Keratinocyte (primary cell): ENCODE results near the gene FMO4. TPM values are rescaled to one million over a fixed set of nuclear protein-coding genes. Genes with fewer than 3 reads are reported as not detected.
"Not testable (repeated sequence)": the region's sequence is repeated elsewhere in the genome, so short reads cannot be mapped to it uniquely, and the experiment has no call there.

ENCODE experiments used
- DNase-seq: peaks from one replicate; pipeline ENCODE4 v3.0.0-alpha.2; 2011; ENCODE audit warnings: low read depth, missing footprints, low spot score
- FAIRE-seq: peaks from 2 replicates; lab custom pipeline; 2011; peaks lifted over from hg19 to GRCh38; lab: Jason Lieb, UNC
- H2AFZ ChIP-seq: 2 replicates; pipeline ENCODE4 v1.6.0; 2012; ENCODE audit warnings: low read length, control low read depth, inconsistent platforms; ENCODE audit not compliant: control insufficient read depth
- H3K27ac ChIP-seq: 2 replicates; pipeline ENCODE4 v1.5.1; 2011; ENCODE audit warnings: low read length; ENCODE audit not compliant: control insufficient read depth, insufficient read depth
- H3K27me3 ChIP-seq: 3 replicates; pipeline ENCODE4 v1.6.0; 2011; ENCODE audit warnings: low read length; ENCODE audit not compliant: control insufficient read depth, insufficient read depth; ENCODE audit errors: extremely low read depth
- H3K36me3 ChIP-seq, 2 experiments: 2 replicates in 1 of 2; 3 replicates in 1 of 2; pipeline ENCODE4 v1.5.1; 2011; ENCODE audit warnings: low read length in 2 of 2, mild to moderate bottlenecking in 1 of 2; ENCODE audit not compliant: control insufficient read depth in 2 of 2, insufficient read depth in 2 of 2; ENCODE audit errors: extremely low read depth in 1 of 2
- H3K4me1 ChIP-seq: 3 replicates; pipeline ENCODE4 v1.5.1; 2011; ENCODE audit warnings: low read length; ENCODE audit not compliant: control insufficient read depth, insufficient read depth; ENCODE audit errors: extremely low read depth
- H3K4me2 ChIP-seq: 3 replicates; pipeline ENCODE4 v1.6.0; 2011; ENCODE audit warnings: low read depth, low read length; ENCODE audit not compliant: control insufficient read depth, insufficient read depth; ENCODE audit errors: extremely low read depth
- H3K4me3 ChIP-seq, 3 experiments: fragments of 200-600 bp in 1 of 3; sonication (generic) in 1 of 3; 2 replicates in 2 of 3; 3 replicates in 1 of 3; pipeline ENCODE4 v1.5.1; 2011 to 2016; ENCODE audit warnings: low read length in 3 of 3, mild to moderate bottlenecking in 3 of 3, control low read depth in 2 of 3, inconsistent platforms in 1 of 3, low read depth in 1 of 3, mixed read lengths in 1 of 3, mixed run types in 1 of 3, moderate library complexity in 1 of 3; ENCODE audit not compliant: control insufficient read depth in 2 of 3, insufficient read depth in 2 of 3; ENCODE audit errors: extremely low read depth in 1 of 3
- H3K79me2 ChIP-seq: 2 replicates; pipeline ENCODE4 v1.6.0; 2012; ENCODE audit warnings: low read length; ENCODE audit not compliant: control insufficient read depth, insufficient read depth
- H3K9ac ChIP-seq: 3 replicates; pipeline ENCODE4 v1.6.0; 2011; ENCODE audit warnings: low read length; ENCODE audit not compliant: control insufficient read depth, insufficient read depth; ENCODE audit errors: extremely low read depth
- H3K9me1 ChIP-seq: 3 replicates; pipeline ENCODE4 v1.6.0; 2011; ENCODE audit warnings: low read length; ENCODE audit not compliant: control insufficient read depth, insufficient read depth; ENCODE audit errors: extremely low read depth
- H3K9me3 ChIP-seq: 2 replicates; pipeline ENCODE4 v1.5.1; 2012; ENCODE audit warnings: low read depth, low read length; ENCODE audit not compliant: control insufficient read depth
- H4K20me1 ChIP-seq: 3 replicates; pipeline ENCODE4 v1.6.0; 2011; ENCODE audit warnings: low read length; ENCODE audit not compliant: control insufficient read depth, insufficient read depth; ENCODE audit errors: extremely low read depth
- EZH2 ChIP-seq: IDR thresholded peaks from one replicate; pipeline ENCODE4 v1.6.1; 2012; ENCODE audit warnings: inconsistent platforms, mild to moderate bottlenecking, low read length, moderate library complexity
- dilution Hi-C: fragments of 300-500 bp; cut with MboI; formaldehyde crosslinking; loops from one replicate; pipeline ENCODE4 v1.7.0; 2020; ENCODE audit warnings: low sequenced_read_pairs; ENCODE audit not compliant: extremely low pct_ligation_motif_present
- polyA plus RNA-seq, 5 experiments: library from polyadenylated mRNA; depleted of rRNA in 3 of 5; stranded (reverse) in 3 of 5; stranded (forward) in 1 of 5; unstranded in 1 of 5; fragments of >200 nt; gene quantifications; 1 replicate in 1 of 5; 2 replicates in 3 of 5; 3 replicates in 1 of 5; pipeline versions ENCODE4 v1.2.1 to v1.2.3, GENCODE V29; 2011 to 2012; ENCODE audit warnings: missing spikeins in 2 of 5, low read depth in 1 of 5, low replicate concordance in 1 of 5
- TF ChIP-seq, protein P1 (sequence below), 3 experiments: IDR thresholded peaks in 1 of 3; conservative IDR thresholded peaks in 1 of 3; optimal IDR thresholded peaks in 1 of 3; 2 replicates in 2 of 3; 3 replicates in 1 of 3; pipeline versions ENCODE3 to v1.5.1; 2011; ENCODE audit warnings: low read length in 3 of 3, mild to moderate bottlenecking in 3 of 3, moderate library complexity in 2 of 3, control low read depth in 1 of 3, inconsistent platforms in 1 of 3; ENCODE audit not compliant: insufficient read depth in 2 of 3; ENCODE audit errors: extremely low read depth in 1 of 3

The FMO4 gene
- polyA plus RNA-seq, 1 donor (not counting 4 experiments of a cell fraction or from before 2014, with no cell fraction given) = 4.7 TPM

DNA sequence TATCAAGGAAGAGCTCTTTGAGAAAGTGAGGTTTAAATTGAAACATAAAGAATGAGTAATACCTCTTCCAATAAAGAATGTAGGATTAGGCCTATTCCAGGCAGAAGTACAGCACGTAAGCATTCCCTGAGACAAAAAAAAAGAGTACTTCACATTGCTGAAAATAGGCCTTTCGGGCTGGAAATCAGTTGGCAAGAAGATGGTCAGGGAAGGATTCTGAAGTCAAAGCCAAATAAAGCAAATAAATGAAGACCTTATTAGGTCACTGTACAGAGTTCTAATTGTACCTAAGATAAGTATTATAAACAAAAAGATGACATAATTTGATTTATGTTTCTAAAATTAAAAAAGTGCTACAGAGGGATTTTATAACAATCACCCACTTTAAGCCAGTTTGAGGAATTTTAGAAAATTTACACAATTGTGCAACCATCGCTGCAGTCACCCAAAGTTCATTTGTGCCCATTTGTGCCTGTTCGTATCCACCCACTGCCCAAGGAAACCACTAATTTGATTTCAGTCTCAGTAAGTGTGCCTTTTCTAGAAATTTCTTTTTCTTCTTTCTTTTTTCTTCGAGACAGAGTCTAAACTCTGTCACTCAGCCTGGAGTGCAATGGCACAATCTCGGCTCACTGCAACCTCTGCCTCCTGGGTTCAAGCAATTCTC lies 58.6 kb downstream of the FMO4 start:
- Histone ChIP-seq H3K9ac (no peak overlapping the region), H3K4me3 (no peak overlapping the region), H3K27ac (no peak overlapping the region), H3K27me3 (no peaks in the 10 kb centered on the region), H3K9me3 (no peaks in the 10 kb centered on the region), H3K4me2 (no peak overlapping the region), H3K36me3 (no peaks in the 10 kb centered on the region), H3K9me1 (no peaks in the 10 kb centered on the region), H2AFZ (no peak overlapping the region), H3K4me1 (no peaks in the 10 kb centered on the region), H4K20me1 (no peaks in the 10 kb centered on the region), H3K79me2 (no peaks in the 10 kb centered on the region)
- FAIRE-seq = no peak
- no peak for DNase-seq
- TF ChIP-seq, protein P1, sequence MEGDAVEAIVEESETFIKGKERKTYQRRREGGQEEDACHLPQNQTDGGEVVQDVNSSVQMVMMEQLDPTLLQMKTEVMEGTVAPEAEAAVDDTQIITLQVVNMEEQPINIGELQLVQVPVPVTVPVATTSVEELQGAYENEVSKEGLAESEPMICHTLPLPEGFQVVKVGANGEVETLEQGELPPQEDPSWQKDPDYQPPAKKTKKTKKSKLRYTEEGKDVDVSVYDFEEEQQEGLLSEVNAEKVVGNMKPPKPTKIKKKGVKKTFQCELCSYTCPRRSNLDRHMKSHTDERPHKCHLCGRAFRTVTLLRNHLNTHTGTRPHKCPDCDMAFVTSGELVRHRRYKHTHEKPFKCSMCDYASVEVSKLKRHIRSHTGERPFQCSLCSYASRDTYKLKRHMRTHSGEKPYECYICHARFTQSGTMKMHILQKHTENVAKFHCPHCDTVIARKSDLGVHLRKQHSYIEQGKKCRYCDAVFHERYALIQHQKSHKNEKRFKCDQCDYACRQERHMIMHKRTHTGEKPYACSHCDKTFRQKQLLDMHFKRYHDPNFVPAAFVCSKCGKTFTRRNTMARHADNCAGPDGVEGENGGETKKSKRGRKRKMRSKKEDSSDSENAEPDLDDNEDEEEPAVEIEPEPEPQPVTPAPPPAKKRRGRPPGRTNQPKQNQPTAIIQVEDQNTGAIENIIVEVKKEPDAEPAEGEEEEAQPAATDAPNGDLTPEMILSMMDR (optimal IDR thresholded peaks at IDR 0.05 in 1 of 3, IDR thresholded peaks at IDR 0.05 in 1 of 3, conservative IDR thresholded peaks at IDR 0.05 in 1 of 3; ENCODE audit: extremely low read depth in 1 of 3, insufficient read depth in 2 of 3, low read length in 3 of 3) = no peak
- TF ChIP-seq EZH2 = no peak
- dilution Hi-C loops = no loop called here

GRCh38 chr1:171373357-171374122 lies 59.6 kb downstream of the FMO4 start:
- H3K36me3 ChIP-seq, H3K4me2 ChIP-seq, dilution Hi-C loops, H3K4me1 ChIP-seq, H3K9ac ChIP-seq, H3K27me3 ChIP-seq, H3K4me3 ChIP-seq, H3K79me2 ChIP-seq, H3K27ac ChIP-seq, H2AFZ ChIP-seq, H3K9me1 ChIP-seq, H4K20me1 ChIP-seq, DNase-seq, H3K9me3 ChIP-seq, FAIRE-seq: not testable (repeated sequence)
